HEK293T (cell line): ENCODE data around the gene TPCN1.

Experiments used
- BHLHE40 ChIP-seq: fragments of 450-650 bp; IDR thresholded peaks from 2 replicates; pipeline ENCODE4 v1.6.1; 2016; ENCODE audit warnings: mild to moderate bottlenecking, moderate library complexity, borderline replicate concordance
- CTBP1 ChIP-seq: fragments of 450-650 bp; IDR thresholded peaks from 2 replicates; pipeline ENCODE4 v1.6.1; 2016; ENCODE audit warnings: borderline replicate concordance
- FOXA1 ChIP-seq: fragments of 450-650 bp; IDR thresholded peaks from 2 replicates; pipeline ENCODE4 v1.6.1; 2016; ENCODE audit warnings: mild to moderate bottlenecking
- FOXM1 ChIP-seq: fragments of 450-650 bp; IDR thresholded peaks from 2 replicates; pipeline ENCODE4 v1.6.1; 2017; ENCODE audit warnings: mild to moderate bottlenecking, borderline replicate concordance
- ZNF384 ChIP-seq: fragments of 450-650 bp; IDR thresholded peaks from 2 replicates; pipeline ENCODE4 v1.6.1; 2016

DNA sequence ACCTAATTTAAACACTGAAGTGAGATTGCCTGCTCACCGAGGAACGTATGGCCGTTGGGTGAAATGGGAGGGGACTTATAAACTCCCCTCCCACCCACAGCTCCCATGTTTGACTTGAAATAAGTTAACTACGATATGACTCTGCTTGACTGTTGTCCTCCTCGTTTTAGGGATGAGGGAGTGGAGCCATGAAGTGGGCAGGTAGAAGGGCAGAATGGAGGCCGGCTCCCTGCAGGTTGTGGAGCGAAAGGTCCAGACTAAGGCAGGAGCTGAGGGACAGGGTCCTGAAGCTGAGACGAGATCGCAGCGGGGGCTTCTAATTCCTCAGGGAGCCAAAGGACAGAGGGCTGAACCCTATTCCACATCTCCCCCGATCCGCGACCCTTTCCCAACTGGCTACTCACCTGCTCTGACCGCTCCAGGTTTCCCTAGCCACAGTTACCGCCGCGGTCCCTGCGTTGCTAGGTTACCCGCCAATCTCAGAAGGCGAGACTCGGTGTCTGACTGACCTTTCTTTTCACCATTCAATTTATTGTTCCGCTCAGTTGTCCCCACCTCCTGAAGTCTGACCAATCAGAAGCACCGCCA lies 577 bp upstream of the TPCN1 start:
- TF ChIP-seq ZNF384 (no peak), FOXM1 (no peak), FOXA1 (no peak), CTBP1 (no peak), BHLHE40 (no peak)
